Loucy (cell line): ENCODE measurements around the gene CAPN11.

Experiments
- H2AFZ ChIP-seq: fragments of 200-600 bp; sonication (generic); 2 replicates; pipeline ENCODE4 v1.6.0; 2016; ENCODE audit warnings: antibody characterized with exemption, mild to moderate bottlenecking, low read length, moderate library complexity
- H3F3A ChIP-seq: fragments of 200-600 bp; 2 replicates; pipeline ENCODE4 v1.6.0; 2016; ENCODE audit warnings: antibody characterized with exemption, low read depth, mild to moderate bottlenecking
- H3K27me3 ChIP-seq: fragments of 200-600 bp; sonication (generic); 2 replicates; pipeline ENCODE4 v1.6.1; 2014; ENCODE audit warnings: low read length, mild to moderate bottlenecking; ENCODE audit not compliant: insufficient read depth, poor library complexity, severe bottlenecking
- H3K36me3 ChIP-seq: fragments of 200-600 bp; sonication (generic); 2 replicates; pipeline ENCODE4 v1.6.1; 2016; ENCODE audit warnings: low read length; ENCODE audit not compliant: insufficient read depth
- H3K4me1 ChIP-seq: fragments of 200-600 bp; sonication (generic); 2 replicates; pipeline ENCODE4 v1.5.1; 2014; ENCODE audit warnings: low read length, mild to moderate bottlenecking; ENCODE audit not compliant: insufficient read depth, poor library complexity, severe bottlenecking
- H3K4me2 ChIP-seq: fragments of 200-600 bp; sonication (generic); 2 replicates; pipeline ENCODE4 v1.6.0; 2014; ENCODE audit warnings: antibody characterized with exemption, low read length, low read depth, mild to moderate bottlenecking; ENCODE audit not compliant: poor library complexity, severe bottlenecking
- H3K4me3 ChIP-seq: fragments of 200-600 bp; sonication (generic); 2 replicates; pipeline ENCODE4 v1.5.1; 2014; ENCODE audit warnings: low read length, mild to moderate bottlenecking, mixed read lengths; ENCODE audit not compliant: poor library complexity, severe bottlenecking
- H3K79me2 ChIP-seq: fragments of 200-600 bp; sonication (generic); 2 replicates; pipeline ENCODE4 v1.6.1; 2014; ENCODE audit warnings: low read length; ENCODE audit not compliant: insufficient read depth
- H3K9ac ChIP-seq: fragments of 200-600 bp; sonication (generic); 2 replicates; pipeline ENCODE4 v1.6.0; 2014; ENCODE audit warnings: mild to moderate bottlenecking, low read depth, low read length, moderate library complexity; ENCODE audit not compliant: poor library complexity, severe bottlenecking
- H3K9me2 ChIP-seq: fragments of 200-600 bp; sonication (generic); replicated peaks from 2 replicates; pipeline ENCODE4 v1.6.1; 2016; ENCODE audit warnings: low read depth, low read length, mixed read lengths
- H3K9me3 ChIP-seq: fragments of 200-600 bp; sonication (generic); 2 replicates; pipeline ENCODE4 v1.6.1; 2014; ENCODE audit warnings: mild to moderate bottlenecking, antibody characterized with exemption, low read length, low read depth; ENCODE audit not compliant: insufficient read depth
- H4K20me1 ChIP-seq: fragments of 200-600 bp; sonication (generic); 2 replicates; pipeline ENCODE4 v1.6.0; 2014; ENCODE audit warnings: antibody characterized with exemption, low read length, mild to moderate bottlenecking; ENCODE audit not compliant: insufficient read depth, poor library complexity, severe bottlenecking
- CTCF ChIP-seq: fragments of 200-600 bp; sonication (generic); conservative IDR thresholded peaks from 2 replicates; pipeline ENCODE4 v1.5.1; 2014; ENCODE audit warnings: mild to moderate bottlenecking, antibody characterized with exemption, low read length
- EZH2phosphoT487 ChIP-seq: fragments of 200-600 bp; IDR thresholded peaks from 2 replicates; pipeline ENCODE4 v1.6.1; 2018; ENCODE audit warnings: antibody characterized with exemption, mild to moderate bottlenecking, moderate library complexity, borderline replicate concordance

The CAPN11 gene

GRCh38 chr6:44178424-44179071, 19.9 kb downstream of the CAPN11 start:
- H2AFZ ChIP-seq, result no peak overlapping the region
- no peaks in the 10 kb centered on the region for H4K20me1 ChIP-seq
- no peaks in the 10 kb centered on the region for H3K27me3 ChIP-seq
- H3K4me3 ChIP-seq, result no peak overlapping the region
- peaks cover 13% of the 10 kb centered on the region for H3K4me1 ChIP-seq
- no peak overlapping the region for H3K4me2 ChIP-seq
- H3K9me3 ChIP-seq, result no peaks in the 10 kb centered on the region
- H3F3A ChIP-seq, result no peaks in the 10 kb centered on the region
- TF ChIP-seq EZH2phosphoT487 (no peak), CTCF (no peak)
- no peak overlapping the region for H3K9ac ChIP-seq
- H3K9me2 ChIP-seq, result no peaks in the 10 kb centered on the region
- H3K79me2 ChIP-seq, result no peaks in the 10 kb centered on the region
- no peaks in the 10 kb centered on the region for H3K36me3 ChIP-seq

GRCh38 chr6:44179072-44179536, 20.5 kb downstream of the CAPN11 start:
- Histone ChIP-seq H3K79me2 (no peaks in the 10 kb centered on the region), H3K9ac (no peak overlapping the region), H3K36me3 (no peaks in the 10 kb centered on the region), H3K9me3 (no peaks in the 10 kb centered on the region), H3K4me3 (no peak overlapping the region), H3K4me2 (no peak overlapping the region), H3F3A (no peaks in the 10 kb centered on the region), H3K4me1 (peaks cover 13% of the 10 kb centered on the region), H3K9me2 (no peaks in the 10 kb centered on the region), H4K20me1 (no peaks in the 10 kb centered on the region), H3K27me3 (no peaks in the 10 kb centered on the region), H2AFZ (no peak overlapping the region)
- TF ChIP-seq EZH2phosphoT487 (no peak), CTCF (no peak)

- no peaks in the 10 kb centered on the region for H3K36me3 ChIP-seq
- no peaks in the 10 kb centered on the region for H3K9me2 ChIP-seq
- H2AFZ ChIP-seq, result no peak overlapping the region
- H3K27me3 ChIP-seq, result no peaks in the 10 kb centered on the region
- H3K4me2 ChIP-seq, result no peak overlapping the region
- no peaks in the 10 kb centered on the region for H3K79me2 ChIP-seq
- no peak overlapping the region for H3K9ac ChIP-seq
- TF ChIP-seq EZH2phosphoT487, result no peak
- TF ChIP-seq CTCF, result no peak
- H3K4me3 ChIP-seq, result no peak overlapping the region
- peaks cover 13% of the 10 kb centered on the region for H3K4me1 ChIP-seq
- no peaks in the 10 kb centered on the region for H3K9me3 ChIP-seq
- no peaks in the 10 kb centered on the region for H3F3A ChIP-seq
- no peaks in the 10 kb centered on the region for H4K20me1 ChIP-seq
These were observed 21.0 kb downstream of the CAPN11 start for GRCh38 chr6:44179648-44180047.
